Astrocyte (in vitro differentiated cells and primary cell): Measurements from ENCODE around the gene ENTR1.

Experiments used
- EZH2 ChIP-seq: IDR thresholded peaks from 2 replicates; pipeline ENCODE4 v1.6.1; 2012; ENCODE audit warnings: mild to moderate bottlenecking, low read length, inconsistent platforms; ENCODE audit not compliant: insufficient read depth
- TF ChIP-seq, protein P1 (sequence below): IDR thresholded peaks from 2 replicates; pipeline ENCODE4 v1.5.1; 2011; ENCODE audit warnings: low read depth, mild to moderate bottlenecking, inconsistent platforms, low read length, moderate library complexity; ENCODE audit not compliant: insufficient read depth

- TF ChIP-seq, protein P1, sequence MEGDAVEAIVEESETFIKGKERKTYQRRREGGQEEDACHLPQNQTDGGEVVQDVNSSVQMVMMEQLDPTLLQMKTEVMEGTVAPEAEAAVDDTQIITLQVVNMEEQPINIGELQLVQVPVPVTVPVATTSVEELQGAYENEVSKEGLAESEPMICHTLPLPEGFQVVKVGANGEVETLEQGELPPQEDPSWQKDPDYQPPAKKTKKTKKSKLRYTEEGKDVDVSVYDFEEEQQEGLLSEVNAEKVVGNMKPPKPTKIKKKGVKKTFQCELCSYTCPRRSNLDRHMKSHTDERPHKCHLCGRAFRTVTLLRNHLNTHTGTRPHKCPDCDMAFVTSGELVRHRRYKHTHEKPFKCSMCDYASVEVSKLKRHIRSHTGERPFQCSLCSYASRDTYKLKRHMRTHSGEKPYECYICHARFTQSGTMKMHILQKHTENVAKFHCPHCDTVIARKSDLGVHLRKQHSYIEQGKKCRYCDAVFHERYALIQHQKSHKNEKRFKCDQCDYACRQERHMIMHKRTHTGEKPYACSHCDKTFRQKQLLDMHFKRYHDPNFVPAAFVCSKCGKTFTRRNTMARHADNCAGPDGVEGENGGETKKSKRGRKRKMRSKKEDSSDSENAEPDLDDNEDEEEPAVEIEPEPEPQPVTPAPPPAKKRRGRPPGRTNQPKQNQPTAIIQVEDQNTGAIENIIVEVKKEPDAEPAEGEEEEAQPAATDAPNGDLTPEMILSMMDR = no peak
- no peak for TF ChIP-seq EZH2
Observed at GRCh38 chr9:136396219-136396515, 14.2 kb downstream of the ENTR1 start.
